ENCODE data around the gene POSTN.

POSTN gene
- 0 to 0.07 reads per million in 2 donors for total RNA-seq

DNA sequence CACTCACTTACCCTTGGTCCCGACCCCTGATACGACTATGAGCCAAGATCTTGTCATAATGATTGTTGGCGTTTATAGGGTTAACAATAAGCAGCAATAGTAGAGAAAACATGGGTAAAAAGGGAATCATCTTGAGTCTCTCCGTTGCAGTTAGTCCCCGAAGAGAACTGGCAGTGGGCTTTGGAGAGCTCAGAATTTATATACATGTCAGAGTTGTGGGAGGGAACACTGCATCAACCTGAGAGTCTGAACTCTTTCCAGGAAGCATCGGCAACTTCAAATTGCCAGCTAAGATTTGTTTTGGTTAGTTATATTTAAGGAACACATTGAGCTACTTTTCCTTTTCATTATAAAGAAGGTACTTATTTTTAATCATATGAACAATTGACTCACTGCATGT, at the start of gene POSTN:
Gene POSTN (minus strand): TSS at position 172 of the 400 bp plus-strand sequence. CDS start 42 bp downstream, at position 130.
- no peak for DNase-seq

DNA sequence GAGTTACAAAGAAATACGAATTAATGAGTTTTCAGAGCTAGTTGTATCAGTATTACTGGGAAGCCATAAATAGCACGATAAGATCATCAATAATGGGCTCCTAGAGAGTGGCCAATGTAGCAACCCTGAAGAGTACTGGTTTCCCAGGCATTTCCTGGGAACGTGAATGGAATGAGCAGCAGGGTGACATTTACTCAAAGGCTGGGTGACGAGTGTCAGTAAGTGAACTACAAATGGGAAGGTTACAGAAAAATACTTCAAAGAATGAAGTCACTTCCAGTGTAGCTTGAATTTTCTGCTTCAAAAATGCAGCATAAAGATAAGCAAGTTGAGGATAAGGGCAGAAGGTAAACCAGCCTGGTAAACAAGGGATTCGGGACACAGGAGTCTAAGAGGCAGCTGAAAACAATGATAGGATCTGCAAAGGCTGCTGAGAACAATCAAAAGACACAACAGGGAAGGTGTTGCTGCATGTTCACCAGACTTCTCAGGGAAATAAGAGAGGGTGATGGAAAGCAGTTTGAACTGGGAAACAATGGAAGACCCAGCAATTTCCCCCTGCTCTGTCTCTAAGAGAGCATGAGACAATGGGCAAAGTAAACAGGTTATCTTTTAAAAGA, 48.6 kb upstream of the POSTN start:
- no peak for DNase-seq

- DNase-seq = no peak
Observed at GRCh38 chr13:37646531-37646930, 48.0 kb upstream of the POSTN start.

- DNase-seq = no peak
Observed at GRCh38 chr13:37645181-37645740, 46.7 kb upstream of the POSTN start.

- no peak for DNase-seq
Observed at GRCh38 chr13:37641391-37641790, 42.8 kb upstream of the POSTN start.

DNA sequence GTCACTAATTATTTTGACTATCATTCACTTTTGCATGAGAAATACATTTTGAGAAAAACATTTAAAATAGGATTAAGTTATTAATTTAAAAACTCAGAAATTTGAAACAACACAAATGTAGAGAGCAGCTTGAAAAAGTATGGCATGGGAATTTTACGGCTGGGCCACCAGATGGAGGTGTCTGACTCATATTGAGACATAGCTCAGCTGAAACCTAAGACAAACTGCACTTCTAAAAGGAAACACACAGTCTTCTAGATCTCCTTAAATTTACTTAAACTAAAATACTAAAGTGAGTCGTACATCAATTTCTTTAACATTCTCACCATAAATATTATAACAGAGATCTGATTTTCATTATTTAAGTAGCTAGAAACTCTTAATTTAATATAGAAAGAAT, 41.9 kb upstream of the POSTN start:
- DNase-seq = no peak

DNA sequence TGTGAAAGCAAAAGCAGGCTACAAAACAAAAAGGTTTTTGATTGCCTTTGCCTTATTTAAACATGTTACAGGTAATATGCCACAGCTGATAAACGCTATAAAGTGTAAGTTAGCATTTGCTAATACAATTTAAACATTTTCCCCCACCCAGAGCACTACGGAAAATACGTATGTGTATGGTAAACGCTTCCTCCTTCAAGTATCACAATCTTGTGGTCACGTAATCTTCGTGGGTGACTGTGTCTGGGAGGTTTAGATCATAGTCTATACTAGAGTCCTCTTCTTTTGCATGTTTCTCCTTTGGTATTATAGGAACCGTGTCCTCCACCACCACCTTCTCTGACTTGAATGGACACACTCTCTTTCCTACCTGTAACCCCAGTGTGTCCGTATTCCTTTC, 38.1 kb upstream of the POSTN start:
- DNase-seq = no peak

DNA sequence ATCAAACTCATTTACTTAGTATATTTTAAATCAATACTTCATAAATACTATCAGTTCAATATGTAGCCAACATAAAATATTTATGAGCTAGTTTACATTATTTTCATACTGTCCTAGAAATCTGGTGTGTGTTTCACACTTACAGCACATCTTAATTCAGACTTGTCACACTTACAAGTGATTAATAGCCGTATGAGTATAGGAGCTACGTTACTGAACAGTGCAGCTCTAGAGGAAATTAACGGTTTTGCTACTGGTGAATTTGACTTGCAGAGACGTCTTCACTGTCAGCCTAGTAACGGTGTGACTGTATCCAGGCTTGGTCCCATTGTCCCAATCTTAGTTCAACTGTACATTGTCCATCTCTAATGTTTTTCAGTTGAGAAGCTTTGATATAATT, 33.7 kb upstream of the POSTN start:
- no peak for DNase-seq

- no peak for DNase-seq
Observed at GRCh38 chr13:37627428-37627827, 28.9 kb upstream of the POSTN start.

DNA sequence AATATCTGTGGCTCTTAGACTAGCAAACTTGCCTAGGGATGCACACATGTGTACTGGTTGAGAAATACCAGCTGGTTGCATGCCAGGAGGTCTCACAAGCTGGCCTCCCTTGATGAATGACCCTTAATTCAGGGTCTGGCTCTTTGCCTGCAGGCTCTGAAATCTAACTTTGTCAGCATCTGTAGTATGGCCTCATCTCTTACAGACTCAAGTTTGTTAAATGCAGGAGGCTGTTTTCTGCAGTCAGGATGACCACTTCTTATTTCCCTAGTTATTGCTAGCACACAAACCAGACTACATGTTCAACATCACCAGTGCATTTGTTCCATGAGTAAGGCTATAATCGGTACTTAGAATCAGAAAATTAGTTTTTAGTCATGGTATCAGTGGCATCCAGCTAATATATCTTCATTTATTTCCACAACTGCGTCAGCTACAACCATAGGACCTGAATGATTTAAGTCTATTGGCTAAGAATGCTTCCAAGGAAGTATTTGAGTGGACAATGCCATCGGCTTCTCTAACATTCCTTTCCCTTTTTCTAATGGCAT, 23.3 kb upstream of the POSTN start:
- no peak for DNase-seq

DNA sequence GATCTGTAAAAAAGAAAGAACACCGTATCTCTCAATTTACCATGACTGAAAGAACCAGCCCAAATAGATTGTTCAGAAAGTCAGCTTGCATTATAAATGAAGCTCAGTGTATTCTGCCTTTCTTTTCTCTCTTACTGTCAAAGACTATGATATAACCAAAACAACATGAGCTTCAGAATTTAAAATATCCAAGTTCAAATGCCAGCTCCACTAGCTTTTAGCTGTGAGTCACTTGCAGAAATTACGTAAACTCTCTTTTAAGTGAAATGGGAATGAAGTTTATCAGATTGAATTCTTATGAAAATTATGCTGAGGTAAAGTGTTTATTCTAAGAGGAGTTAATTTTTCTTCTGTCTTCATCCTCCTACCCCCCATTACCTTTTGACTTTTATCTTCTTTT, 20.0 kb upstream of the POSTN start:
- DNase-seq = no peak

GRCh38 chr13:37617173-37617572, 18.6 kb upstream of the POSTN start:
- DNase-seq = no peak

- DNase-seq = no peak
Observed at GRCh38 chr13:37616131-37616530, 17.6 kb upstream of the POSTN start.

DNA sequence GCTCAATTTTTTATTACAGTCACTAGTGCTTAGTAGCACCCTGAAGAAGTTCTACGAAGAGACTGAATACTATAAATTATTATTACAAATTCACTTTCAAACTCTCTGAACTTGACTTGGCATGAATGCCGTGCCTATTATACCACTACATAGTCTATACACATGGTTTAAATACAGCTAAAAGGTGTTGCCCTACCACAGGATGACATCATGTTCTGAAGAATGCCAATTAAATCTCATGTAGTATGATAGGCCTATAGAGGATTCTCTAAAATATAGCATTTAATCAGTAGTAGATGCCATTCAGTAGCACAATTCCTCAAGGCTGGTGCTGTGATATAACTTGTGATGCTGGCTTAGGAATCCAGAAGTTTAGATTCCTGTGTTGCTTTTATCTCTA, 16.7 kb upstream of the POSTN start:
- DNase-seq = no peak

DNA sequence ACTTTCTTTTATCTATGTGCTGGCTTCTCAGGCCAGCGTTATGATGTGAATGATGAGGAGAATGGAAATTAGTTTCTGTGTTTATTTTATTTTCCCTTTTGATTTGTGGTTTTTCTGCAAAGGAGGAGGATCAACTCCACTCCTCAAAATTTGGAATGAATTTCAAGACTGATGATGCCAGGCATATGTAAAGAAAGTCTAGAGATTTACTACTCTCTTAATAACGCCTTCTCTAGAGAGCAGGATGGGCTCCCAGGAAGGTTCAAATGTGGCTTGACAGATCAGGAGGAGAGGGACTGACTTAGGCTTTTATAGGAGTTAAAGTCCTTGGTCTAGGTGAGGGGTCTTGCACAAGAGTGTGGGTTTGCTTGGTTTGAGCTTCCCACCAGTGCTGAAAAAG, 15.1 kb upstream of the POSTN start:
- DNase-seq = no peak

DNA sequence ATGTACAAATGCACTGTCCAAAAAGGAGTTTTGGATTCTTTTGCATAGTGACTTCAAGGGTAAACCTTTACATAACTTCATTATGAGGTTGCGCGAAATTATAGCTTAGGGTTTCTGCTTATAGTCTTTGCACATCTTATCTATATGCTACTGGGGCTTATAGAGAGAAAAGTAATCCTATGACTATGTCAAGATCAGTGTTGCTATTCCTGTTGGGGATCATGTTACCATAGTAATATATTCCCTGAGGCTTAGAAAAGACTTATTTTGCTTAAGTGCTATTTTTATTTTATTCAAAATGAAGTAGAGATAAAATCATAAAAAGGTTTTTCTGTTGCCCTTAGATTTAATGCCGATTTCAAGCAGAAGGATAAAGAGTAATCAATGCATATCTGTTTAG, 14.7 kb upstream of the POSTN start:
- DNase-seq = no peak

GRCh38 chr13:37608750-37609339, 10.3 kb upstream of the POSTN start:
- no peak for DNase-seq

DNA sequence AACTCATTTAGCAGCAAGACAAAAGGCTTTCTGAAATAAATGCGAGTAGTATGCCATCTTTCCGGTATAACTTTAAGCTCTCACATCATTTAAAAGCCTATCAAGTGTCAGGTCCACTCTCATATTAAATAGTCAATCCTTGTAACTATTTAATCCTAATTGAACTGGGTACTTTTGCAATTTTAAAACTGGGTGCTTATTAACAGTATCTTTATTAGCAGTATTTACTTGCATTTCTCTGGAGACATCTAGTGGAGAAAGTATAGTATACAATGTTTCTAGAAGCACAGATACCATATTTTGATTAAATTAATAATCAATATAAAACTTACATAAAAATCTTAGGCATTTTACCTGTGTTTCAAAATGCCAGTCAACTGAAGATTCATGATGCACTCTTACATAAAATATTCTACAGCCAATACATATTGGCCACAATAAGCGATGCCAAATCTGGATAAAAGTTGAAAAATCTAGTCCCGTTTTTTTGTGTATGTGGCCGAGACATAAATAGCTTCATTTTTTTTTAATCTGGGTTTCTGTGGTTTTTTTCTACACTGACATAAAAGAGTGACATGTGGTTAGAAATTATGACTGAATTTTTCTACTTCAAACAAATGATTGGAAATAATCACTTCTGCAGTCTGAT, 4.3 kb upstream of the POSTN start:
- no peak for DNase-seq

GRCh38 chr13:37601648-37602440, 3.3 kb upstream of the POSTN start:
- no peak for DNase-seq

- no peak for DNase-seq
Observed at GRCh38 chr13:37599519-37599918, 951 bp upstream of the POSTN start.

DNA sequence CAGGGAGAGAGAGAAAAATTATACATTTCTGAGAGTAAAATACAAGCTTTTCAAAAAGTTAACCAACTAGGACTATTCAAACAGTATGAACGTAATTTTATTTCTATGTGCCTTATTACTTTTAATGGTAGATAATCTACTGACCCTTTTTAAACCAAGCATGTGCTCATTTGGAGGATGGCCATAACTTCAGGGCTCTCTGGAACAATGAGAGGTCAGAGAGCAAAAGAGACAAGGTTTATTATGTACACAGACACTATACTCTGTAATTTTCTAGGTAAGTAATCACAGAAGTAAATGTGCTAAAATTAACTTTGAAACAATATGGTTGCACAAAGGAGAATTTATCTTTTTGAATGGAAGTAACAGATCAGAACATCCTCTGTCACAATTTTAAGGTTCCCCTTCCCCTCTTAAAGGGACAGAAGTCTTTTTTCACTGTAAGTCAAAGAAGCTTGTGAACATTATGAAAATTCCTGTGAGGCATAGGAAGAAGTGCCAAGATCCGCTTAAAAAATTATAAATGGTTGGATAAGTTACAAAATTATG, 1.0 kb downstream of the POSTN start:
- DNase-seq = no peak

DNA sequence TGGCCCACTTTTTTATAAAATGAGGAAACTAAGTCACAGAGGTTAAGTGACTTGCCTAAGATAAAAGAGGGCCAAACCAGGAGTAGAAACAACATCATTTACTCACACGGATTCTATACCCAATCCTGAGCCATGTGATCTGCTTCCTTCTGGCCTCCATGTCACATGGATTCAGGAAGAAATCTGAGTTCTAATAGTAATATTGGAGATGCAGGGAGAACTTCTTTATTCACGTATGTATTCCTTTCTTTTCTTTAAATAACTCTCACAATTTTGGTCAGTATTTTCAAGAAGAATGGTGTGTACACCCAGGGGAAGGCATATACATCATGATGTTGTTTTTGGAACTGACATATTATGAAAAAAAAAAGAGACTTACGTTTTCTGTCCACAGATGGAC, 1.8 kb downstream of the POSTN start:
- DNase-seq = no peak

DNA sequence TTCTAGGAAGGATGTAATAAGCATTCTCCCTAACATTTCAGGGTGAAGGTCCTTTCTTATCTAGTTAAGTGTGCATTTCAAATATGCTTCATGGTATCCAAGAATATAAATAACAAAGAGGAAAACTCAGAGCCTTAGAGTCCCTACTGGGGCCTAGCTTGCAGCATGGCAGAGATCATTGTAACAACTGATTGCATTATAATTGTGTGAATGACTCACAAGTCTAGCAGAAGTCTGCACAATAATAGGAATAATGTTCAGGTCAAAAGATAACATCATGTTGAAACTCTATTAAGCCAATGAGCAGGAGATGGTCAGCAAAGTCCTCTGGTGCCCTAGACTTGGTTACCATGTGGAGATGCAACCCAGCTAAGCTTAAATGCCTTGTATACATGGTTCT, 3.4 kb downstream of the POSTN start:
- no peak for DNase-seq

Measured in T-helper 9 cell (primary cell).